GM06990 (cell line): ENCODE results near the gene GMCL1.

Experiments used
- DNase-seq: peaks from one replicate; pipeline ENCODE4 v3.0.0-alpha.2; 2011; ENCODE audit not compliant: insufficient read length; ENCODE audit errors: extremely low read depth
- H3K27me3 ChIP-seq: replicated peaks from 2 replicates; pipeline ENCODE4 v1.6.0; 2011; ENCODE audit warnings: low read length; ENCODE audit not compliant: control insufficient read depth, insufficient read depth
- H3K36me3 ChIP-seq: 2 replicates; pipeline ENCODE4 v1.5.1; 2011; ENCODE audit warnings: low read length; ENCODE audit not compliant: control insufficient read depth, insufficient read depth
- H3K4me3 ChIP-seq: replicated peaks from 2 replicates; pipeline ENCODE4 v1.5.1; 2011; ENCODE audit warnings: low read depth, mild to moderate bottlenecking, control low read depth, low read length
- TF ChIP-seq, protein P1 (sequence below): IDR thresholded peaks from 2 replicates; pipeline ENCODE4 v1.5.1; 2011; ENCODE audit warnings: low read length, control low read depth, mild to moderate bottlenecking, inconsistent platforms; ENCODE audit not compliant: insufficient read depth, poor library complexity, severe bottlenecking

Gene GMCL1

DNA sequence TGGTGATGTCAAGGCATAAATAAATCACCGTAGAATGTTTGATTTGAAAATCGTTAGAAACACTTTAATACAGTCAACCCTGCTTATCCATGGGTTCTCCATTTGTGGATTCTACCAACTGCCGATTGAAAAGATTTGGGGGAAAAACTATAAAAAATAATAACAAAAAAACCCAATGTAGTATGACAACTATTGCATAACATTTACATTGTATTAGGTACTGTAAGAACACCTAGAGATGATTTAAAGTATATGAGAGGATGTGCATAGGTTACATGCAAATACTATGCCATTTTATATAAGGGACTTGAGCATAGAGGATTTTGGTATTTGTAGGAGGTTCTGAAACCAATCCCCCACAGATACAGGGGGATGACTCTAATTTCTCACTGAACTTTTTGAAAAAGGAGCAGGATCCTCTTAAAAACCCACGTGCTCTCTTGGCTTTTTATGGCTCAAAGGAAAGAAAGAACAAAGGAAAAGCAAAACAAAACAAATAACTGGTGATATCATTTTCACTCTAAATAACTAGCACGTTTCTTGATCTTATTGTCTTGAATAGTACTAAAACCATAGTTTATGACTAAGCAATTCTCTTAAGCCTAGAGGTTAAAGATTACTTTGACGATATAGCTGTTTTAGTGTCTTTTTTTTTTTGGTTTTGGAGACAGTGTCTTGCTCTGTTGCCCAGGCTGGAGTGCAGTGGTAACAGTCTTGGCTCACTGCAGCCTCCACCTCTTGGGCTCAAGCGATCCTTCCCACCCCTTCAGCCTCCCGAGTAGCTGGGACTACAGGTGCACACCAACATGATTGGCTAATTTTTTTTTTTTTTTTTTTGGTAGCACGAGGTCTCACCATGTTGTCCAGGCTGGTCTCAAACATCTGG is 17.0 kb downstream of the GMCL1 start:
- Histone ChIP-seq H3K4me3 (no peak overlapping the region), H3K36me3 (peaks cover 7% of the 10 kb centered on the region), H3K27me3 (no peaks in the 10 kb centered on the region)
- no peak for DNase-seq
- TF ChIP-seq, protein P1, sequence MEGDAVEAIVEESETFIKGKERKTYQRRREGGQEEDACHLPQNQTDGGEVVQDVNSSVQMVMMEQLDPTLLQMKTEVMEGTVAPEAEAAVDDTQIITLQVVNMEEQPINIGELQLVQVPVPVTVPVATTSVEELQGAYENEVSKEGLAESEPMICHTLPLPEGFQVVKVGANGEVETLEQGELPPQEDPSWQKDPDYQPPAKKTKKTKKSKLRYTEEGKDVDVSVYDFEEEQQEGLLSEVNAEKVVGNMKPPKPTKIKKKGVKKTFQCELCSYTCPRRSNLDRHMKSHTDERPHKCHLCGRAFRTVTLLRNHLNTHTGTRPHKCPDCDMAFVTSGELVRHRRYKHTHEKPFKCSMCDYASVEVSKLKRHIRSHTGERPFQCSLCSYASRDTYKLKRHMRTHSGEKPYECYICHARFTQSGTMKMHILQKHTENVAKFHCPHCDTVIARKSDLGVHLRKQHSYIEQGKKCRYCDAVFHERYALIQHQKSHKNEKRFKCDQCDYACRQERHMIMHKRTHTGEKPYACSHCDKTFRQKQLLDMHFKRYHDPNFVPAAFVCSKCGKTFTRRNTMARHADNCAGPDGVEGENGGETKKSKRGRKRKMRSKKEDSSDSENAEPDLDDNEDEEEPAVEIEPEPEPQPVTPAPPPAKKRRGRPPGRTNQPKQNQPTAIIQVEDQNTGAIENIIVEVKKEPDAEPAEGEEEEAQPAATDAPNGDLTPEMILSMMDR = no peak

DNA sequence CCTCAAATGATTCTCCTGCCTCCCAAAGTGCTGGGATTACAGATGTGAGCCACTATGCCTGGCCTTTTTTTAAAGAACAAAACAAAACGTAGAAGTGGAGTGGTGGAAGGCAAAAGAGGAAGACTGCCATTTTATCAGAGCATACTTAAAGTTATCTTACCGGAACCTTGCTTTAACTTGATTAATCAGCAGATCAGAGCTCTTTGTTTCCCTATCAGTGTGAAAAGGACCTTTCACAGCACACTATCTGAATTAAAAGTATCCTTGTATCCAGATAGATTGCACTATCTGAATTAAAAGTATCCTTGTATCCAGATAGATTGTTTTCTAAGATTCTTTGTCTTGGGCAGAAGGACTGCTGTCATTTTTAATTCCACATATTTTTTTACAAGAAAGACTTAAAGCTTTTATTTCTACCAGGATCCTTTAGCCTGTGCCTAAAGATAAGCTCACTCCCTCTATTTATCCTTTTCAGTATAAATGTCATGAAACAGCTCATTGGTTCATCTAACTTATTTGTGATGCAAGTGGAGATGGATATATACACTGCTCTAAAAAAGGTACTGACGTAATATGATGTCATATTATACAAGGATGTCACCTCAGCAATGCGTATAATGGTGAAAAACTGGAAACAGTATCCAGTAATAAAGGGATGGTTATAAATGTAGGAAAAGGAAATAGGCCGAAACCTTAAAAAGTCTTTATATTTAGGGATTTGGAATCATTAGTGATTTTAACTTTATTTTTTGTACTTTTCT is 17.8 kb downstream of the GMCL1 start:
- DNase-seq = no peak
- Histone ChIP-seq H3K27me3 (no peaks in the 10 kb centered on the region), H3K4me3 (no peak overlapping the region), H3K36me3 (peaks cover 7% of the 10 kb centered on the region)
- TF ChIP-seq, protein P1 = no peak

DNA sequence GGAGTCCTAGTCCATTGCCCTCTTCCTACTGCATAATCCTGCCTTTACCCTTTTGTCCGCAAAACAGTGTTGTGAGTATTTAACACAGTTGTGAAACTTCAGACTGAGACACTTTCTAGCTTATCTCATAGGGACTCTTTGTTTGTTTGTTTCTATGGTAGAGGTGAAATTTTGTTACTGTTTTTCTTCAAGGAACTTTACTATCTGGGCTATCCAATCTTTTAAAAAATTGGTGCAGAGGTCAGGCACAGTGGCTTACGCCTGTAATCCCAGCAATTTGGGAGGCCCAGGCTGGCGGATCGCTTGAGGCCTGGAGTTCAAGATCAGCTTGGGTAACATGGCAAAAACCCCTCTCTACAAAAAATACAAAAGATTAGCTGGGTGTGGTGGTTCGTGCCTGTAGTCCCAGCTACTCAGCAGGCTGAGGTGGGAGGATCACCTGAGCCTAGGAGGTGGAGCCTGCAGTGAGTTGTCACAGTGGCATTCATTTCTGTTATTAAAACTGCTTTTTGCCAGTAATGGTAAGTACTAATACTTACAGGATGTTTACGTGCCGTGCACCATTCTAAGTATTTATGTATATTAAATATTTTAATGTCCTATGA is 18.8 kb downstream of the GMCL1 start:
- no peak overlapping the region for H3K4me3 ChIP-seq
- H3K27me3 ChIP-seq = no peaks in the 10 kb centered on the region
- TF ChIP-seq, protein P1 = no peak
- peaks cover 7% of the 10 kb centered on the region for H3K36me3 ChIP-seq
- no peak for DNase-seq

DNA sequence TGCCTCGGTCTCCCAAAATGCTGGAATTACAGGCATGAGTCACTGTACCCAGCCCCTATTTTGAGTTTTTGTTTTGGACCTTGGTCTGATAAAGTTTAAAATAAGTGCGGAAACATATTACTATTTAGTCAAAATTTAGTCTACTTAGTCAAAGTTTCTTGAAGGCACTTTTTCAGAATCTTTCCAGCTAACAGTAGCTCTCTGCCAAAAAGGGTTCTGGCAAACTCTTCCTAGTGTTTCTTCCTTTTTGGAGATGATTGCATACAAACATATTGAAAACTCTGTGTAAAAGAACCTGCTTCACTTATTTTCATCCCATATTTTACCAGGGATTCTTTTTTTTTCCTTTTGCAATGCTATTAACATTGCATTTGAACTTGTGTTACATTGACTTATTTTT is 28.8 kb downstream of the GMCL1 start:
- Histone ChIP-seq H3K27me3 (no peaks in the 10 kb centered on the region), H3K36me3 (no peaks in the 10 kb centered on the region), H3K4me3 (no peak overlapping the region)
- DNase-seq = no peak
- TF ChIP-seq, protein P1 = no peak

DNA sequence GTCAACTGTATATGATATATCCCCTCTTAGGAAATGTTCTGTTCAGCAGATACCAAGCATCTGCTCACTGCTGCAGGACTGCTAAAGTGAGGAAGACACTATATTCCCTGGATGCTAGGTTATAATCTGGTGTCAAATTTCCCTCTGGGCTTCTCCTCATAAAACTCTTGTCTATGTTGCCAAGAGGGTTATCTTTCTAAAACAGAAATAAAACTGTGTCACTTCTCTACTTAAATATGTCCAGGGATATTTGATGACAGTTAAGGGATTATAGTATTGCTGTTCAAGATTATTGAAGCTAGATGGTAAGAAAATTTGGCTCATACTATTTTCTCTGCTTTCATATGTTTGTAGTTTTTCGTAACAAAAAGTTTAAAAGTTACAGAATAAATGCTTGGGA is 33.8 kb downstream of the GMCL1 start:
- H3K27me3 ChIP-seq = no peaks in the 10 kb centered on the region
- no peak overlapping the region for H3K4me3 ChIP-seq
- TF ChIP-seq, protein P1 = no peak
- DNase-seq = no peak
- peaks cover 5% of the 10 kb centered on the region for H3K36me3 ChIP-seq
